HepG2 (cell line): ENCODE data around the gene MTCL1. TPM values are rescaled to one million over a fixed set of nuclear protein-coding genes. Genes with fewer than 3 reads are reported as not detected.

Source experiments
- CC2D1A ChIP-seq: sonication (generic); formaldehyde crosslinking; IDR thresholded peaks from 2 replicates; pipeline ENCODE4 v1.8.1; 2023; ENCODE audit warnings: mild to moderate bottlenecking, missing genetic modification reagents
- CHD2 ChIP-seq: IDR thresholded peaks from 2 replicates; pipeline ENCODE4 v1.6.1; 2011; ENCODE audit warnings: low read depth, low read length, improper control_type of control experiment
- ELF3 ChIP-seq: IDR thresholded peaks from 2 replicates; pipeline ENCODE4 v1.6.1; 2016; ENCODE audit warnings: missing genetic modification reagents, missing compliant biosample characterization
- EP300 ChIP-seq, 3 experiments: sonication (generic) in 1 of 3; formaldehyde crosslinking in 1 of 3; IDR thresholded peaks; 2 replicates each; pipeline versions ENCODE4 v1.5.1 to v1.6.1; 2011 to 2020; ENCODE audit warnings: low read depth in 2 of 3, low read length in 2 of 3, borderline replicate concordance in 1 of 3, improper control_type of control experiment in 1 of 3, mild to moderate bottlenecking in 1 of 3, missing genetic modification reagents in 1 of 3, moderate library complexity in 1 of 3
- ETV5 ChIP-seq: IDR thresholded peaks from 2 replicates; pipeline ENCODE4 v1.6.1; 2018; ENCODE audit warnings: missing biosample characterization, missing genetic modification reagents, inconsistent platforms, borderline replicate concordance
- FOSL2 ChIP-seq: sonication (generic); formaldehyde crosslinking; IDR thresholded peaks from 2 replicates; pipeline ENCODE4 v1.4.0; 2020; ENCODE audit warnings: missing genetic modification reagents
- FOXA1 ChIP-seq, 2 experiments: fragments of 450-650 bp in 1 of 2; sonication (generic) in 1 of 2; formaldehyde crosslinking in 1 of 2; IDR thresholded peaks; 2 replicates each; pipeline versions ENCODE4 v1.4.0 to v1.6.1; 2016 to 2020; ENCODE audit warnings: missing genetic modification reagents in 1 of 2
- FOXO1 ChIP-seq: sonication (generic); formaldehyde crosslinking; IDR thresholded peaks from 2 replicates; pipeline ENCODE4 v1.4.0; 2020; ENCODE audit warnings: missing genetic modification reagents
- GATA4 ChIP-seq: sonication (generic); IDR thresholded peaks from 2 replicates; pipeline ENCODE4 v1.6.1; 2016; ENCODE audit warnings: antibody characterized with exemption, low read depth, borderline replicate concordance
- HNF1B ChIP-seq: sonication (generic); formaldehyde crosslinking; IDR thresholded peaks from 2 replicates; pipeline ENCODE4 v1.5.1; 2020; ENCODE audit warnings: mild to moderate bottlenecking, moderate library complexity, missing genetic modification reagents
- HNRNPH1 ChIP-seq: fragments of 200-400 bp; formaldehyde crosslinking; optimal IDR thresholded peaks from 2 replicates; pipeline ENCODE3; 2017; ENCODE audit warnings: mild to moderate bottlenecking, low read depth, low read length
- JUND ChIP-seq: sonication (generic); formaldehyde crosslinking; IDR thresholded peaks from 2 replicates; pipeline ENCODE4 v1.8.0; 2022; ENCODE audit warnings: mild to moderate bottlenecking, missing genetic modification reagents
- KLF11 ChIP-seq: IDR thresholded peaks from 2 replicates; pipeline ENCODE4 v1.6.1; 2016; ENCODE audit warnings: missing compliant biosample characterization
- MIER2 ChIP-seq: IDR thresholded peaks from 2 replicates; pipeline ENCODE4 v1.6.1; 2016; ENCODE audit warnings: missing biosample characterization, missing genetic modification reagents
- MTA3 ChIP-seq: sonication (generic); formaldehyde crosslinking; IDR thresholded peaks from 2 replicates; pipeline ENCODE4 v1.4.0; 2020; ENCODE audit warnings: missing genetic modification reagents
- NBN ChIP-seq: fragments of 450-650 bp; conservative IDR thresholded peaks from 2 replicates; pipeline ENCODE4 v1.6.1; 2017
- PTBP1 ChIP-seq: fragments of 200-400 bp; formaldehyde crosslinking; IDR thresholded peaks from 2 replicates; pipeline ENCODE4 v1.6.1; 2018; ENCODE audit warnings: low read length, low read depth; ENCODE audit not compliant: poor library complexity, severe bottlenecking
- RARA ChIP-seq: IDR thresholded peaks from 2 replicates; pipeline ENCODE4 v1.6.1; 2016; ENCODE audit warnings: missing genetic modification reagents, missing compliant biosample characterization
- RCOR2 ChIP-seq: IDR thresholded peaks from 2 replicates; pipeline ENCODE4 v1.6.1; 2016; ENCODE audit warnings: missing biosample characterization, missing genetic modification reagents
- TCF7 ChIP-seq: sonication (generic); IDR thresholded peaks from 2 replicates; pipeline ENCODE4 v1.6.1; 2016; ENCODE audit warnings: antibody characterized with exemption, low read depth
- TCF7L2 ChIP-seq: IDR thresholded peaks from 2 replicates; pipeline ENCODE4 v1.6.1; 2011; ENCODE audit warnings: mild to moderate bottlenecking, low read depth, low read length, moderate library complexity
- TSC22D2 ChIP-seq: sonication (generic); formaldehyde crosslinking; IDR thresholded peaks from 2 replicates; pipeline ENCODE4 v1.5.1; 2020; ENCODE audit warnings: missing genetic modification reagents, mild to moderate bottlenecking, borderline replicate concordance
- ZBTB33 ChIP-seq: sonication (generic); formaldehyde crosslinking; IDR thresholded peaks from 2 replicates; pipeline ENCODE4 v1.4.0; 2020; ENCODE audit warnings: missing genetic modification reagents
- ZNF317 ChIP-seq: sonication (generic); formaldehyde crosslinking; IDR thresholded peaks from 2 replicates; pipeline ENCODE4 v1.5.0; 2020; ENCODE audit warnings: mild to moderate bottlenecking, missing genetic modification reagents
- ZNF333 ChIP-seq: sonication (generic); formaldehyde crosslinking; IDR thresholded peaks from 2 replicates; pipeline ENCODE4 v1.4.0; 2020; ENCODE audit warnings: mild to moderate bottlenecking, missing genetic modification reagents, borderline replicate concordance
- ZNF367 ChIP-seq: sonication (generic); formaldehyde crosslinking; IDR thresholded peaks from 2 replicates; pipeline ENCODE4 v1.4.0; 2020; ENCODE audit warnings: missing genetic modification reagents, borderline replicate concordance
- ZNF484 ChIP-seq: sonication (generic); formaldehyde crosslinking; IDR thresholded peaks from 2 replicates; pipeline ENCODE4 v1.5.1; 2020; ENCODE audit warnings: mild to moderate bottlenecking, low read depth, missing genetic modification reagents, borderline replicate concordance
- ZNF496 ChIP-seq: sonication (generic); formaldehyde crosslinking; IDR thresholded peaks from 2 replicates; pipeline ENCODE4 v1.8.1; 2023; ENCODE audit warnings: mild to moderate bottlenecking, moderate library complexity, missing genetic modification reagents; ENCODE audit not compliant: insufficient replicate concordance
- ZNF567 ChIP-seq: sonication (generic); formaldehyde crosslinking; IDR thresholded peaks from 2 replicates; pipeline ENCODE4 v1.8.1; 2023; ENCODE audit warnings: mild to moderate bottlenecking, missing genetic modification reagents, borderline replicate concordance
- ZNF749 ChIP-seq: sonication (generic); formaldehyde crosslinking; IDR thresholded peaks from 2 replicates; pipeline ENCODE4 v1.8.0; 2022; ENCODE audit warnings: mild to moderate bottlenecking, missing genetic modification reagents, moderate library complexity, borderline replicate concordance
- ZNF816 ChIP-seq: sonication (generic); formaldehyde crosslinking; IDR thresholded peaks from 2 replicates; pipeline ENCODE4 v1.8.0; 2022; ENCODE audit warnings: missing genetic modification reagents, mild to moderate bottlenecking, borderline replicate concordance
- polyA plus RNA-seq, 8 experiments: library from polyadenylated mRNA; depleted of rRNA in 3 of 8; stranded (reverse) in 7 of 8; unstranded in 1 of 8; fragments of >200 nt; fragmentation: Illumina TruSeq in 4 of 8; extraction: Trizol in 4 of 8; gene quantifications; 2 replicates each; pipeline versions ENCODE4 v1.2.1 to v1.2.3, GENCODE V29; 2011 to 2016; ENCODE audit warnings: low read depth in 4 of 8, missing spikeins in 1 of 8, mixed read lengths in 1 of 8; ENCODE audit not compliant: insufficient read depth in 1 of 8
- total RNA-seq, 5 experiments: library from RNA; depleted of rRNA; stranded (reverse); fragments of >200 nt; fragmentation: Illumina TruSeq; extraction: Trizol; gene quantifications; 2 replicates each; pipeline ENCODE4 v1.2.3, GENCODE V29; 2016; ENCODE audit warnings: low read depth in 1 of 5

The MTCL1 gene
- total and polyA plus RNA-seq, 2 of the 13 experiments (the other 11 are each of a cell fraction or from before 2014, with no cell fraction given): 3.1 to 3.2 TPM

GRCh38 chr18:8797206-8797605 is 91.8 kb downstream of the MTCL1 start (continued):
- TF ChIP-seq TSC22D2 (CRISPR knock-in tag): no peak
- no peak for TF ChIP-seq CHD2
- TF ChIP-seq GATA4: no peak
- no peak for TF ChIP-seq FOXA1 (IDR thresholded peaks at IDR 0.05)
- TF ChIP-seq FOXA1 (CRISPR knock-in tag; IDR thresholded peaks at IDR 0.05): peak; percentile 15; the same call in 1 of the 2 replicates
- TF ChIP-seq ZNF484 (CRISPR knock-in tag): no peak
- TF ChIP-seq ZBTB33: peak; percentile 75
- TF ChIP-seq FOXO1 (CRISPR knock-in tag): no peak
- no peak for TF ChIP-seq ZNF567 (CRISPR knock-in tag)
- no peak for TF ChIP-seq ZNF367 (CRISPR knock-in tag)
- TF ChIP-seq PTBP1: no peak
- TF ChIP-seq ETV5 (CRISPR knock-in tag): peak; percentile 87
- TF ChIP-seq HNRNPH1: no peak
- no peak for TF ChIP-seq MTA3 (CRISPR knock-in tag)
- TF ChIP-seq CC2D1A (CRISPR knock-in tag): no peak
- no peak for TF ChIP-seq HNF1B (CRISPR knock-in tag)
- no peak for TF ChIP-seq EP300 (IDR thresholded peaks at IDR 0.05; ENCODE audit: low read depth in 2 of 2, low read length in 2 of 2)
- peak; percentile 49; the same call in 1 of the 2 replicates for TF ChIP-seq EP300 (CRISPR knock-in tag; IDR thresholded peaks at IDR 0.05; ENCODE audit: borderline replicate concordance)
- peak; percentile 46 for TF ChIP-seq FOSL2 (CRISPR knock-in tag)
- no peak for TF ChIP-seq ZNF317 (CRISPR knock-in tag)
- no peak for TF ChIP-seq TCF7L2
- TF ChIP-seq ZNF496 (CRISPR knock-in tag): no peak
- TF ChIP-seq RCOR2: 0 out of 2 replicates have a peak, but pooled peaks have one; percentile 30
- no peak for TF ChIP-seq KLF11
- TF ChIP-seq JUND: no peak
- TF ChIP-seq ZNF816: no peak
- peak; percentile 52; the same call in 1 of the 2 replicates for TF ChIP-seq RARA (CRISPR knock-in tag)
- TF ChIP-seq ELF3 (CRISPR knock-in tag): peak; percentile 69
- no peak for TF ChIP-seq ZNF749 (CRISPR knock-in tag)
- TF ChIP-seq MIER2 (CRISPR knock-in tag): no peak
- TF ChIP-seq NBN: no peak
- TF ChIP-seq ZNF333 (CRISPR knock-in tag): no peak
- TF ChIP-seq TCF7: no peak
